GM12891 (cell line): ENCODE measurements around the gene ADTRP.
A peak's percentile ranks its signal among the peaks of the same experiment; 100 is the strongest.

ENCODE experiments used
- DNase-seq: peaks from one replicate; pipeline ENCODE4 v3.0.0; 2011; ENCODE audit warnings: low spot score; ENCODE audit not compliant: insufficient read length
- FAIRE-seq: peaks from 2 replicates; lab custom pipeline; 2011; peaks lifted over from hg19 to GRCh38; lab: Jason Lieb, UNC
- PAX5 ChIP-seq: IDR thresholded peaks from 2 replicates; pipeline ENCODE4 v1.6.1; 2011; ENCODE audit warnings: low read length, moderate library complexity, mild to moderate bottlenecking; ENCODE audit not compliant: insufficient read depth, severe bottlenecking
- POLR2A ChIP-seq: IDR thresholded peaks from 2 replicates; pipeline ENCODE4 v1.6.1; 2011; ENCODE audit warnings: low read depth, low read length, control low read depth
- POLR2AphosphoS5 ChIP-seq: IDR thresholded peaks from 2 replicates; pipeline ENCODE4 v1.6.1; 2011; ENCODE audit warnings: low read depth, low read length, control low read depth
- POU2F2 ChIP-seq: IDR thresholded peaks from 2 replicates; pipeline ENCODE4 v1.6.1; 2011; ENCODE audit warnings: low read depth, mild to moderate bottlenecking, control low read depth, low read length, moderate library complexity
- SPI1 ChIP-seq: IDR thresholded peaks from 2 replicates; pipeline ENCODE4 v1.6.1; 2011; ENCODE audit warnings: low read depth, low read length, control low read depth
- TAF1 ChIP-seq: IDR thresholded peaks from 2 replicates; pipeline ENCODE4 v1.6.1; 2011; ENCODE audit warnings: low read depth, low read length, control low read depth

The ADTRP gene

GRCh38 chr6:11669696-11670095 lies 108.9 kb downstream of the ADTRP start:
- TF ChIP-seq POLR2A (no peak), PAX5 (no peak), SPI1 (no peak), TAF1 (no peak), POLR2AphosphoS5 (no peak), POU2F2 (no peak)
- DNase-seq (no peak), FAIRE-seq (no peak)

GRCh38 chr6:11668455-11668854 lies 110.1 kb downstream of the ADTRP start:
- DNase-seq = no peak
- FAIRE-seq = no peak
- no peak for TF ChIP-seq SPI1
- no peak for TF ChIP-seq TAF1
- no peak for TF ChIP-seq PAX5
- no peak for TF ChIP-seq POLR2AphosphoS5

DNA sequence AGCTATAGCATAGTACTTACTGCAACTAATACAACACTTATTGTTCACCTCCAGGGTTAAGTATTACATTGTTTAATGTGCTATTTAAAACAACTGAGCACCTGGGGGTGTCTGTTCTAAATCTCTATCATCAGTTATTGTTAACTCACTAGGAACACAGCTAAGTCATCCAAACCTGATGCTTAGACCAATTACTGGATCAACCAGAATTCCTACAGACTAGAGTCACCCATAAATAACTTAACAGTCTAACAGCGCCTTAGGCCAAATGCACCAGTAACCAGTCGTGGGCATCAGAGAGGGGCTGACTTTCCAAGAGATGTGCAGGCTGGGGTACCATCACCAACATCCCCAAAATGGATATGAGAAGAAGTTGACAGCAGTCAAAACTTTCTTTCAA lies 110.7 kb downstream of the ADTRP start:
- DNase-seq (no peak), FAIRE-seq (no peak)
- TF ChIP-seq POU2F2 (no peak), TAF1 (no peak), PAX5 (no peak), POLR2A (no peak), POLR2AphosphoS5 (no peak), SPI1 (no peak)

- FAIRE-seq = peak; percentile 31
- TF ChIP-seq SPI1 = peak; percentile 46
- TF ChIP-seq POU2F2 = no peak
- DNase-seq = no peak
Observed at GRCh38 chr6:11665604-11666326, 112.8 kb downstream of the ADTRP start.
